PC-3 (cell line): ENCODE results near the gene UCHL5. TPM values are rescaled to one million over a fixed set of nuclear protein-coding genes. Genes with fewer than 3 reads are reported as not detected.

ENCODE experiments used
- ATAC-seq: fragments of 200-7000 bp; cut with Tn5 transposase; 2 replicates; pipeline ENCODE4 v1.9.1; 2020; ENCODE audit warnings: mild to moderate bottlenecking, moderate library complexity
- BruUV-seq: library from RNA; stranded (reverse); fragments of 400-500 nt; replicated peaks from 2 replicates; lab custom pipeline; 2021; lab: Mats Ljungman, UMichigan
- CTCF ChIA-PET: fragments of 300-600 bp; sonication (Branson Sonifier 250); formaldehyde crosslinking; loops from one replicate; lab custom pipeline; 2022; ENCODE audit warnings: antibody characterized with exemption; lab: Charles Lee
- POLR2A ChIA-PET: fragments of 300-600 bp; sonication (Branson Sonifier 250); formaldehyde crosslinking; loops from one replicate; lab custom pipeline; 2022; ENCODE audit warnings: antibody characterized with exemption; ENCODE audit not compliant: unreplicated experiment; lab: Charles Lee
- DNase-seq: peaks from one replicate; pipeline ENCODE4 v3.0.0-alpha.2; 2015
- H2AFZ ChIP-seq: fragments of 300-600 bp; sonication (generic); 2 replicates; pipeline ENCODE4 v1.6.0; 2016; ENCODE audit warnings: antibody characterized with exemption, low read length
- H3F3A ChIP-seq: fragments of 300-600 bp; sonication (generic); one replicate; pipeline ENCODE4 v1.6.0; 2017; ENCODE audit warnings: antibody characterized with exemption, low read length, control low read depth, mild to moderate bottlenecking; ENCODE audit not compliant: unreplicated experiment
- H3K27ac ChIP-seq: fragments of 300-600 bp; sonication (generic); 2 replicates; pipeline ENCODE4 v1.5.1; 2016; ENCODE audit warnings: mild to moderate bottlenecking, low read length
- H3K27me3 ChIP-seq: fragments of 300-600 bp; sonication (generic); 2 replicates; pipeline ENCODE4 v1.6.1; 2016; ENCODE audit warnings: low read length, mixed read lengths
- H3K36me3 ChIP-seq: fragments of 300-600 bp; sonication (generic); 2 replicates; pipeline ENCODE4 v1.6.1; 2016; ENCODE audit warnings: low read depth, mixed run types, low read length, mixed read lengths
- H3K4me1 ChIP-seq: fragments of 300-600 bp; sonication (generic); 2 replicates; pipeline ENCODE4 v1.5.1; 2016; ENCODE audit warnings: low read length; ENCODE audit not compliant: insufficient read depth
- H3K4me2 ChIP-seq: fragments of 300-600 bp; sonication (generic); 2 replicates; pipeline ENCODE4 v1.6.0; 2016; ENCODE audit warnings: low read length
- H3K4me3 ChIP-seq: fragments of 300-600 bp; sonication (generic); 2 replicates; pipeline ENCODE4 v1.5.1; 2016; ENCODE audit warnings: mild to moderate bottlenecking, low read length, mixed read lengths
- H3K79me2 ChIP-seq: fragments of 300-600 bp; sonication (generic); 2 replicates; pipeline ENCODE4 v1.6.1; 2017; ENCODE audit warnings: low read length, mixed read lengths
- H3K9ac ChIP-seq: fragments of 300-600 bp; sonication (generic); 2 replicates; pipeline ENCODE4 v1.6.0; 2016; ENCODE audit warnings: mild to moderate bottlenecking, low read length
- H3K9me2 ChIP-seq: fragments of 300-600 bp; sonication (generic); replicated peaks from 2 replicates; pipeline ENCODE4 v1.6.1; 2016; ENCODE audit warnings: mixed run types, low read length, mixed read lengths
- H3K9me3 ChIP-seq: fragments of 300-600 bp; sonication (generic); 2 replicates; pipeline ENCODE4 v1.6.1; 2016; ENCODE audit warnings: low read length, mixed read lengths
- H4K20me1 ChIP-seq: fragments of 300-600 bp; sonication (generic); 2 replicates; pipeline ENCODE4 v1.6.1; 2016; ENCODE audit warnings: low read length, mixed read lengths
- CTCF ChIP-seq: fragments of 300-600 bp; sonication (generic); conservative IDR thresholded peaks from 2 replicates; pipeline ENCODE4 v1.5.1; 2017; ENCODE audit warnings: antibody characterized with exemption, low read depth, mild to moderate bottlenecking, low read length
- EZH2 ChIP-seq: fragments of 300-600 bp; sonication (generic); IDR thresholded peaks from one replicate; pipeline ENCODE4 v1.6.1; 2017; ENCODE audit warnings: antibody characterized with exemption, mild to moderate bottlenecking, low read length; ENCODE audit not compliant: unreplicated experiment
- EZH2phosphoT487 ChIP-seq: fragments of 300-600 bp; sonication (generic); IDR thresholded peaks from 2 replicates; pipeline ENCODE4 v1.6.1; 2018; ENCODE audit warnings: mild to moderate bottlenecking, antibody characterized with exemption, low read length, borderline replicate concordance
- intact Hi-C: fragments of 100-400 bp; cut with micrococcal nuclease; formaldehyde crosslinking; loops from 2 replicates; pipeline ENCODE4 v1.9.0; 2023
- total RNA-seq: library from RNA; depleted of rRNA; stranded (reverse); fragments of >200 nt; gene quantifications from 2 replicates; pipeline ENCODE4 v1.2.3, GENCODE V29; 2014

The UCHL5 gene
- total RNA-seq, 1 experiment from 2014 or later = 31.3 TPM

GRCh38 chr1:193105821-193106177, 46.6 kb upstream of the UCHL5 start:
- TF ChIP-seq EZH2phosphoT487 (no peak), EZH2 (no peak), CTCF (no peak)
- Histone ChIP-seq H4K20me1 (no peaks in the 10 kb centered on the region; the same call in 1 of the 2 replicates), H3K27me3 (no peaks in the 10 kb centered on the region), H3K4me2 (peak overlapping the region; percentile 98), H2AFZ (peak overlapping the region; percentile 83), H3K27ac (peak overlapping the region; percentile 85), H3F3A (no peaks in the 10 kb centered on the region), H3K36me3 (no peaks in the 10 kb centered on the region), H3K4me1 (peaks cover 17% of the 10 kb centered on the region), H3K4me3 (peak overlapping the region; percentile 86), H3K9me3 (no peaks in the 10 kb centered on the region), H3K9ac (peak overlapping the region; percentile 78), H3K9me2 (no peaks in the 10 kb centered on the region), H3K79me2 (peaks cover 38% of the 10 kb centered on the region)
- no peak for DNase-seq
- ATAC-seq = no peak
- intact Hi-C loops = loop anchor here (1.0 to 2.0 kb wide), 3 partner anchors 10 to 47 kb away; partner anchors contain the start of genes CDC73, RO60 and UCHL5
- ChIA-PET POLR2A (interaction anchor here (0.6 kb wide), 3 partner anchors 41 to 590 kb away, joined by 3 to 11 read pairs (median 9); no protein-coding TSS in a partner anchor), CTCF (interaction anchor here (0.6 to 0.7 kb wide), 2 partner anchors 47 to 232 kb away, joined by 4 to 5 read pairs; partner anchors contain the start of gene UCHL5)
- TSS peak; percentile 92 for BruUV-seq

DNA sequence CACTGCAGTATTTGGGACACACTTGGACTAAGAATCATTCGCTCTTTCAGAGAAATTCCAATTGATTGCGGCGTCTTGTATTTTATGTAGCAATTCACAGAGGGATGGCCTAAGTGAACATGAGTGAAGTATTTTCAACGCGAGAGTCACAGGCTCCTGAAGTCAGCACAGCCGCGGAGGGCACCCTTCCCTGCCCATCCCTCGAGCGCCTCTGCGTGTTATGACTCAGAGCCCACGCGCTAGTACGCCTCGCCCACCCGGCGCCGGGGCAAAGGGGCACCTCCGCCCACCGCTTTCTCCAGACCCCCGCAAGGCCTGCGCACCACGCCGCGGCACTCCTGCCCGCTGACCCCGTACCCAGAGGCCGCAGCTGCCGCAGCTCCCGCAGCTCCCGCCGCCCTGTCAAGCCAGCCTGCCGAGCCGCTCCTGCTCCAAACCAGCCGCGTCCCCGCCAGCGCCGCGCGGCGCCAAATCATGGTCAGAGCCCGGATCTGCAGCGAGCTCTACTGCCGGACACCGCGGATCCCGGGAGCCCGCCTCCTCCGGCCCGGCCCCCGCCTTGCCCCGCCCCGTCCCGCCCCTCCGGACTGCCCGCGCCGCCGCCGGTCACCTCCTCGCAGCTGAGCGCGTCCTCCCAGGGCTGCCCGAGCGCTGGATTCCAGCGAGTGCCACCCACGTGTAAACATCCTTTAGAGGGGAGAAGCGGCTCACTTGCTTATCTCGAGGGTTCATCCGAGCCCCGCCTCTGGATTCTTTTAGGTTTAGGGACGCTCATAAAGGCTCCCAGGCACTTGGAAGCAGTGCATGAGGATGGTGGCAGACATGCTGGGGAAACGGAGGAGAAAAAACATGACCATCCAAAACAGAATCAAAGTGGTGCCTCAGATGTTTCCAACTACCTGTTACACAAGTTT, 46.0 kb upstream of the UCHL5 start, which contains the start of gene GLRX2:
TSS of gene GLRX2 (minus strand) at position 508 of the 914 bp plus-strand sequence. CDS start at position 476, 32 bp downstream.
- H3K4me1 ChIP-seq = peaks cover 15% of the 10 kb centered on the region
- H3K4me2 ChIP-seq = peak within 1 kb of the TSS; percentile 98
- H3K9me2 ChIP-seq = no peaks in the 10 kb centered on the region
- H3K4me3 ChIP-seq = peak within 1 kb of the TSS; percentile 86
- H3K9me3 ChIP-seq = no peaks in the 10 kb centered on the region
- peak within 1 kb of the TSS; percentile 85 for H3K27ac ChIP-seq
- peak within 1 kb of the TSS; percentile 83 for H2AFZ ChIP-seq
- H3K36me3 ChIP-seq = 0 out of 2 replicates have a peak, but pooled peaks cover 5% of the 10 kb centered on the region
- no peak for TF ChIP-seq CTCF
- ATAC-seq (peak; percentile 90), DNase-seq (peak; percentile 72)
- H3F3A ChIP-seq = no peaks in the 10 kb centered on the region
- H3K9ac ChIP-seq = peak within 1 kb of the TSS; percentile 78
- TSS peak; percentile 47 for BruUV-seq
- intact Hi-C loops = loop anchor here (1.0 to 2.0 kb wide), 3 partner anchors 10 to 46 kb away; partner anchors contain the start of genes CDC73, RO60 and UCHL5
- ChIA-PET POLR2A (interaction anchor here (0.6 to 0.9 kb wide), 7 partner anchors 9 to 591 kb away, joined by 3 to 11 read pairs (median 4); partner anchors contain the start of genes RO60 and UCHL5), CTCF (interaction anchor here (0.6 to 0.7 kb wide), 3 partner anchors 16 to 233 kb away, joined by 4 to 7 read pairs (median 5); partner anchors contain the start of genes CDC73 and UCHL5)
- no peaks in the 10 kb centered on the region; the same call in 1 of the 2 replicates for H4K20me1 ChIP-seq
- no peaks in the 10 kb centered on the region for H3K27me3 ChIP-seq
- peaks cover 38% of the 10 kb centered on the region for H3K79me2 ChIP-seq
